HepG2 (cell line): ENCODE measurements around the gene DOCK1. TPM values are rescaled to one million over a fixed set of nuclear protein-coding genes. Genes with fewer than 3 reads are reported as not detected.

Experiments
- ATAC-seq: fragments of 200-7000 bp; cut with Tn5 transposase; 3 replicates; pipeline ENCODE4 v1.9.1; 2020; ENCODE audit warnings: mild to moderate bottlenecking, moderate library complexity
- BruUV-seq: library from RNA; stranded (reverse); fragments of 400-500 nt; replicated peaks from 2 replicates; lab custom pipeline; 2021; lab: Mats Ljungman, UMichigan
- CTCF ChIA-PET: fragments of 300-600 bp; formaldehyde crosslinking; extraction: SDS; loops from one replicate; lab custom pipeline; 2021; ENCODE audit warnings: low total read pairs, inconsistent platforms, low intra/inter-chr PET ratio; lab: Yijun Ruan, JAX
- POLR2A ChIA-PET: fragments of 350-600 bp; sonication (Branson Sonifier 250); formaldehyde crosslinking; loops from one replicate; lab custom pipeline; 2020; ENCODE audit warnings: antibody characterized with exemption, inconsistent platforms; lab: Yijun Ruan, JAX
- DNase-seq: peaks from one replicate; pipeline ENCODE4 v3.0.0-alpha.2; 2015; ENCODE audit warnings: low spot score
- FAIRE-seq: peaks from 3 replicates; lab custom pipeline; 2011; peaks lifted over from hg19 to GRCh38; lab: Jason Lieb, UNC
- H2AFZ ChIP-seq: one replicate; pipeline ENCODE4 v1.6.1; 2011; ENCODE audit warnings: low read length, inconsistent platforms
- H3K27ac ChIP-seq: fragments of 300-600 bp; 3 replicates; pipeline ENCODE4 v1.8.0; 2011; ENCODE audit warnings: mixed run types, mild to moderate bottlenecking, mixed read lengths, low read length, inconsistent platforms; ENCODE audit not compliant: insufficient read depth; ENCODE audit errors: extremely low read length
- H3K27me3 ChIP-seq, 2 experiments: fragments of 200-600 bp in 1 of 2; 2 replicates in 1 of 2; 3 replicates in 1 of 2; pipeline versions ENCODE4 v1.6.0 to v1.8.0; 2011; ENCODE audit warnings: low read length in 2 of 2, mild to moderate bottlenecking in 2 of 2, moderate library complexity in 2 of 2, inconsistent platforms in 1 of 2; ENCODE audit not compliant: insufficient read depth in 2 of 2, control insufficient read depth in 1 of 2
- H3K36me3 ChIP-seq, 2 experiments: fragments of 200-600 bp in 1 of 2; replicated peaks in 1 of 2; 2 replicates in 1 of 2; 3 replicates in 1 of 2; pipeline versions ENCODE4 v1.5.1 to v1.8.0; 2011; ENCODE audit warnings: low read length in 2 of 2, inconsistent platforms in 1 of 2; ENCODE audit not compliant: insufficient read depth in 2 of 2, control insufficient read depth in 1 of 2
- H3K4me1 ChIP-seq: 2 replicates; pipeline ENCODE4 v1.5.1; 2012; ENCODE audit warnings: low read length, inconsistent platforms; ENCODE audit not compliant: insufficient read depth
- H3K4me2 ChIP-seq: 2 replicates; pipeline ENCODE4 v1.6.0; 2011; ENCODE audit warnings: low read depth, low read length, inconsistent platforms
- H3K4me3 ChIP-seq, 3 experiments: fragments of 200-600 bp in 1 of 3; sonication (generic), shearing (Covaris generic) in 1 of 3; replicated peaks in 1 of 3; 2 replicates each; pipeline ENCODE4 v1.5.1; 2011 to 2016; ENCODE audit warnings: low read length in 3 of 3, inconsistent platforms in 2 of 3, low read depth in 2 of 3, mild to moderate bottlenecking in 2 of 3, control low read depth in 1 of 3, mixed read lengths in 1 of 3; ENCODE audit not compliant: insufficient read depth in 1 of 3
- H3K79me2 ChIP-seq: one replicate; pipeline ENCODE4 v1.6.1; 2011; ENCODE audit warnings: low read length, inconsistent platforms; ENCODE audit not compliant: insufficient read depth
- H3K9ac ChIP-seq: 2 replicates; pipeline ENCODE4 v1.6.0; 2011; ENCODE audit warnings: mild to moderate bottlenecking, low read depth, low read length, inconsistent platforms; ENCODE audit not compliant: insufficient read depth
- H3K9me3 ChIP-seq: 2 replicates; pipeline ENCODE4 v1.5.1; 2012; ENCODE audit warnings: mild to moderate bottlenecking, low read length
- H4K20me1 ChIP-seq: 2 replicates; pipeline ENCODE4 v1.6.0; 2011; ENCODE audit warnings: inconsistent platforms, mild to moderate bottlenecking, low read length, moderate library complexity; ENCODE audit not compliant: insufficient read depth
- BHLHE40 ChIP-seq: IDR thresholded peaks from 2 replicates; pipeline ENCODE4 v1.6.1; 2011; ENCODE audit warnings: low read length, improper control_type of control experiment
- ESRRA ChIP-seq: sonication (generic); formaldehyde crosslinking; IDR thresholded peaks from 2 replicates; pipeline ENCODE4 v1.5.1; 2020; ENCODE audit warnings: mild to moderate bottlenecking, low read depth, missing genetic modification reagents
- MAZ ChIP-seq, 2 experiments: sonication (generic) in 1 of 2; formaldehyde crosslinking in 1 of 2; IDR thresholded peaks; 2 replicates each; pipeline versions ENCODE4 v1.5.0 to v1.6.1; 2012 to 2020; ENCODE audit warnings: low read depth in 2 of 2, mild to moderate bottlenecking in 2 of 2, borderline replicate concordance in 1 of 2, improper control_type of control experiment in 1 of 2, low read length in 1 of 2, missing genetic modification reagents in 1 of 2, moderate library complexity in 1 of 2
- MED1 ChIP-seq: sonication (generic); formaldehyde crosslinking; IDR thresholded peaks from 2 replicates; pipeline ENCODE4 v1.4.0; 2020; ENCODE audit warnings: missing genetic modification reagents
- NR1H2 ChIP-seq: sonication (generic); formaldehyde crosslinking; IDR thresholded peaks from 2 replicates; pipeline ENCODE4 v1.8.1; 2022; ENCODE audit warnings: low read depth, missing genetic modification reagents, borderline replicate concordance
- PHF20 ChIP-seq: sonication (generic); formaldehyde crosslinking; IDR thresholded peaks from 2 replicates; pipeline ENCODE4 v1.5.0; 2020; ENCODE audit warnings: mild to moderate bottlenecking, missing genetic modification reagents
- RAD51 ChIP-seq: fragments of 450-650 bp; IDR thresholded peaks from 2 replicates; pipeline ENCODE4 v1.6.1; 2016; ENCODE audit warnings: borderline replicate concordance
- SMAD3 ChIP-seq: sonication (generic); formaldehyde crosslinking; IDR thresholded peaks from 2 replicates; pipeline ENCODE4 v1.4.0; 2020; ENCODE audit warnings: missing genetic modification reagents
- SMARCC2 ChIP-seq: fragments of 450-650 bp; IDR thresholded peaks from 2 replicates; pipeline ENCODE4 v1.6.1; 2017; ENCODE audit warnings: antibody characterized with exemption, mild to moderate bottlenecking
- TCF7L2 ChIP-seq: IDR thresholded peaks from 2 replicates; pipeline ENCODE4 v1.6.1; 2011; ENCODE audit warnings: mild to moderate bottlenecking, low read depth, low read length, moderate library complexity
- ZFP90 ChIP-seq: sonication (generic); formaldehyde crosslinking; IDR thresholded peaks from 2 replicates; pipeline ENCODE4 v1.8.0; 2022; ENCODE audit warnings: missing genetic modification reagents, mild to moderate bottlenecking, inconsistent platforms, borderline replicate concordance
- ZNF138 ChIP-seq: sonication (generic); formaldehyde crosslinking; IDR thresholded peaks from 2 replicates; pipeline ENCODE4 v1.5.0; 2020; ENCODE audit warnings: mild to moderate bottlenecking, low read depth, missing genetic modification reagents
- ZNF362 ChIP-seq: sonication (generic); formaldehyde crosslinking; IDR thresholded peaks from 2 replicates; pipeline ENCODE4 v1.4.0; 2020; ENCODE audit warnings: missing genetic modification reagents, mild to moderate bottlenecking, borderline replicate concordance
- ZNF614 ChIP-seq: IDR thresholded peaks from 2 replicates; pipeline ENCODE4 v1.6.1; 2018; ENCODE audit warnings: missing biosample characterization, missing genetic modification reagents, inconsistent platforms, borderline replicate concordance
- ZNF644 ChIP-seq: IDR thresholded peaks from 2 replicates; pipeline ENCODE4 v1.6.1; 2016; ENCODE audit warnings: low read depth
- ZNF776 ChIP-seq: sonication (generic); formaldehyde crosslinking; IDR thresholded peaks from 2 replicates; pipeline ENCODE4 v1.4.0; 2020; ENCODE audit warnings: mild to moderate bottlenecking, missing genetic modification reagents
- ZNF792 ChIP-seq: IDR thresholded peaks from 2 replicates; pipeline ENCODE4 v1.6.1; 2016
- WGBS: methylation state at CpG from one replicate; pipeline ENCODE4 v1.1.6; 2017; ENCODE audit warnings: low lambda C conversion rate; 5-methylcytosine and 5-hydroxymethylcytosine counted together
- in situ Hi-C: cut with HindIII; loops from 2 replicates; pipeline ENCODE4 v1.10.0; 2017; ENCODE audit warnings: low pct_unique_long_range_greater_than_20kb; ENCODE audit not compliant: extremely low pct_ligation_motif_present
- intact Hi-C: fragments of 100-400 bp; cut with micrococcal nuclease; formaldehyde crosslinking; loops from one replicate; pipeline ENCODE4 v1.10.0; 2022; ENCODE audit not compliant: unreplicated experiment
- polyA plus RNA-seq, 8 experiments: library from polyadenylated mRNA; depleted of rRNA in 3 of 8; stranded (reverse) in 7 of 8; unstranded in 1 of 8; fragments of >200 nt; fragmentation: Illumina TruSeq in 4 of 8; extraction: Trizol in 4 of 8; gene quantifications; 2 replicates each; pipeline versions ENCODE4 v1.2.1 to v1.2.3, GENCODE V29; 2011 to 2016; ENCODE audit warnings: low read depth in 4 of 8, missing spikeins in 1 of 8, mixed read lengths in 1 of 8; ENCODE audit not compliant: insufficient read depth in 1 of 8
- total RNA-seq, 5 experiments: library from RNA; depleted of rRNA; stranded (reverse); fragments of >200 nt; fragmentation: Illumina TruSeq; extraction: Trizol; gene quantifications; 2 replicates each; pipeline ENCODE4 v1.2.3, GENCODE V29; 2016; ENCODE audit warnings: low read depth in 1 of 5
- TF ChIP-seq, protein P1 (sequence below): sonication (generic); IDR thresholded peaks from 2 replicates; pipeline ENCODE4 v1.6.1; 2016; ENCODE audit warnings: low read depth, borderline replicate concordance

DOCK1 gene
- total and polyA plus RNA-seq, 2 of the 13 experiments (the other 11 are each of a cell fraction or from before 2014, with no cell fraction given) = 8.3 to 25.5 TPM

GRCh38 chr10:127040756-127041155, 135.5 kb downstream of the DOCK1 start:
- no peak for TF ChIP-seq MED1
- TF ChIP-seq NR1H2 (CRISPR knock-in tag) = no peak
- TF ChIP-seq ZNF614 (CRISPR knock-in tag) = no peak
- POLR2A ChIA-PET = no interaction called here
- DNase-seq (no peak), ATAC-seq (no peak), FAIRE-seq (no peak)
- WGBS = 97% methylated on average over 4 of the region's 4 CpGs
- no peaks in the 10 kb centered on the region for H3K4me1 ChIP-seq
- no TSS peak for BruUV-seq
- H3K4me2 ChIP-seq = no peak overlapping the region
- H4K20me1 ChIP-seq = no peaks in the 10 kb centered on the region
- H3K27ac ChIP-seq = no peak overlapping the region
- no peak overlapping the region for H3K9ac ChIP-seq
- H3K4me3 ChIP-seq = no peak overlapping the region
- no peak overlapping the region for H2AFZ ChIP-seq
- intact Hi-C loops = no loop called here
- H3K79me2 ChIP-seq = no peaks in the 10 kb centered on the region
- H3K36me3 ChIP-seq = peaks cover 9 to 46% of the 10 kb centered on the region in 2 experiments
- no peaks in the 10 kb centered on the region for H3K27me3 ChIP-seq
- CTCF ChIA-PET = no interaction called here
- no peaks in the 10 kb centered on the region for H3K9me3 ChIP-seq
- in situ Hi-C loops = no loop called here

- WGBS = 94% methylated on average over 6 of the region's 6 CpGs
- BruUV-seq = no TSS peak
- CTCF ChIA-PET = no interaction called here
- no peaks in the 10 kb centered on the region for H3K4me1 ChIP-seq
- no peak overlapping the region for H3K27ac ChIP-seq
- no peaks in the 10 kb centered on the region for H4K20me1 ChIP-seq
- H3K9me3 ChIP-seq = no peaks in the 10 kb centered on the region
- H3K9ac ChIP-seq = no peak overlapping the region
- in situ Hi-C loops = no loop called here
- ATAC-seq (no peak), DNase-seq (no peak), FAIRE-seq (no peak)
- no peaks in the 10 kb centered on the region for H3K79me2 ChIP-seq
- intact Hi-C loops = no loop called here
- H3K4me3 ChIP-seq = no peak overlapping the region
- peaks cover 10 to 51% of the 10 kb centered on the region in 2 experiments for H3K36me3 ChIP-seq
- TF ChIP-seq, protein P1, sequence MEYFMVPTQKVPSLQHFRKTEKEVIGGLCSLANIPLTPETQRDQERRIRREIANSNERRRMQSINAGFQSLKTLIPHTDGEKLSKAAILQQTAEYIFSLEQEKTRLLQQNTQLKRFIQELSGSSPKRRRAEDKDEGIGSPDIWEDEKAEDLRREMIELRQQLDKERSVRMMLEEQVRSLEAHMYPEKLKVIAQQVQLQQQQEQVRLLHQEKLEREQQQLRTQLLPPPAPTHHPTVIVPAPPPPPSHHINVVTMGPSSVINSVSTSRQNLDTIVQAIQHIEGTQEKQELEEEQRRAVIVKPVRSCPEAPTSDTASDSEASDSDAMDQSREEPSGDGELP = no peak
- TF ChIP-seq MAZ (IDR thresholded peaks at IDR 0.05; ENCODE audit: borderline replicate concordance, low read depth, low read length) (no peak), MAZ (CRISPR knock-in tag; IDR thresholded peaks at IDR 0.05; ENCODE audit: low read depth) (no peak), BHLHE40 (no peak), ZNF644 (CRISPR knock-in tag) (no peak), PHF20 (no peak), SMARCC2 (no peak), ZNF792 (no peak), TCF7L2 (no peak), ZNF776 (CRISPR knock-in tag) (no peak), SMAD3 (no peak), ZNF138 (CRISPR knock-in tag) (no peak), ZNF362 (CRISPR knock-in tag) (no peak), ZFP90 (CRISPR knock-in tag) (no peak), RAD51 (no peak), ESRRA (no peak)
- H3K27me3 ChIP-seq = no peaks in the 10 kb centered on the region
- POLR2A ChIA-PET = no interaction called here
- H3K4me2 ChIP-seq = no peak overlapping the region
- H2AFZ ChIP-seq = no peak overlapping the region
Observed at GRCh38 chr10:127041552-127041951, 136.3 kb downstream of the DOCK1 start.
